ENCODE results near the gene IFNA5.

IFNA5 gene

DNA sequence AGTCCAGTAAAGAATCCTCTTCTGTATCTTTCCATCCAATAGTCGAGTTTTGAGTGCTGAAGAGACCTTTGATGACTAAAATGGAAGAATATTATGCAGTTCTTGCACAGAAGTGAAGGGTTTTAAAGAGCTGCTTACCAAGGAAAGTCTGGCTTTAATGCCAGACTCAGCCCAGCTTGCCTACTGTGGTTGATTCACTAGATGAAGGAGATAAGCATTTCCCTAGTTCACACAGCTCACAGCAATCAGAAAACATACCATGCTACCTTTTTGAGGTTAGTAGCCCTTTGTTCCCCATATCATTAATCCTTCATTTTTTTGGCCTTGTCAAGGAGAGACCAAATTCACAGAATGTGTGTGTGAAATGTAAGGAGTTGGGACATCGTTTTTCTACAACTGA lies 15.3 kb downstream of the IFNA5 start:
- DNase-seq, result no peak

DNA sequence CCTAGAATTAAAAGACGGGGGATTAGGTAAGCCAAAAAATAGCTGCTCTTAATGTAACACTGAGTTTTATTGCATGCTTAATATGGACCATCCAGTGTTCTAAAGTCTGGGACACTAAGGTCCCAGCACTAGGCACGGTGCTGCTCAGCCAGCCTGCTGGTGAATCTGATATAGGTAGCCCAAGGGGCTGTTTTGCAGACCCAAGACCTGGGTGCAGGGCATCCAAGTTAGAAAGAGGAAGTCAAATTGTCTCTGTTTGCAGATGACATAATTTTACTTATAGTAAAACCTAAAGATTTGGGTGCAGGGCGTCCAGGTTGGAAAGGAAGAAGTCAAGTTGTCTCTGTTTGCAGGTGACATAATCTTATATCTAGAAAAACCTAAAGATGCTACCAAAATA lies 17.8 kb downstream of the IFNA5 start:
- DNase-seq, result no peak

DNA sequence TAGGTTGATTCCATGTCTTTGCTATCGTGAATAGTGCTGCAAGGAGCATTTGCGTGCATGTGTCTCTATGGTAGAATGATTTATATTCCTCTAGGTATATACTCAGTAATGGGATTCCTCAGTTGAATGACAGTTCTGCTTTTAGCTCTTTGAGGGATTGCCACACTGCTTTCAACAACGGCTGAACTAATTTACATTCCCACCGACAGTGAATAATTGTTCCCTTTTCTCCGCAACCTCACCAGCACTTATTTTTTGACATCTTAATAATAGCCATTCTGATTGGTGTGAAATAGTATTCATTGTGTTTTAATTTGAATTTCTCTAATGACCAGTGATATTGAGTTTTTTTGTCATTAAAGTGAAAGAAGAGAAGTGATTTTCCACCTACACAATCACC lies 18.5 kb downstream of the IFNA5 start:
- no peak for DNase-seq

- no peak for DNase-seq
Measured at GRCh38 chr9:21286099-21286498, 19.0 kb downstream of the IFNA5 start.

- DNase-seq, result no peak
Measured at GRCh38 chr9:21281275-21281674, 23.8 kb downstream of the IFNA5 start.

DNA sequence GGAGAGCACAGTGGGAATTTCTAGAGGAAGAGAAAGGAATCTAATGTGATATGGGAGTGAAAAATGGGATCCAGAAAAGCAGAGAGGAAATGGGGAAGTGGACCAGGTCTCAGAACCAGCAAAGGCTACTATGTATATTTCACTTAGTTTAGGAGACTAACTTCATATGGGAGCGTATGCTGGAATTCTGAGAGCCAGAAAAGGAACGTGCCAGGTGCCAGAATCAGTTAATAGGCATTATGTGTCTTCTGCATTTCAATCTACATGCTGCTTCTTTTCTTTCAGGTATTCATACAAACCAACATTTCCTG lies 36.8 kb downstream of the IFNA5 start:
- no peak for DNase-seq

- DNase-seq, result no peak
Measured at GRCh38 chr9:21267485-21268346, 37.4 kb downstream of the IFNA5 start.

DNA sequence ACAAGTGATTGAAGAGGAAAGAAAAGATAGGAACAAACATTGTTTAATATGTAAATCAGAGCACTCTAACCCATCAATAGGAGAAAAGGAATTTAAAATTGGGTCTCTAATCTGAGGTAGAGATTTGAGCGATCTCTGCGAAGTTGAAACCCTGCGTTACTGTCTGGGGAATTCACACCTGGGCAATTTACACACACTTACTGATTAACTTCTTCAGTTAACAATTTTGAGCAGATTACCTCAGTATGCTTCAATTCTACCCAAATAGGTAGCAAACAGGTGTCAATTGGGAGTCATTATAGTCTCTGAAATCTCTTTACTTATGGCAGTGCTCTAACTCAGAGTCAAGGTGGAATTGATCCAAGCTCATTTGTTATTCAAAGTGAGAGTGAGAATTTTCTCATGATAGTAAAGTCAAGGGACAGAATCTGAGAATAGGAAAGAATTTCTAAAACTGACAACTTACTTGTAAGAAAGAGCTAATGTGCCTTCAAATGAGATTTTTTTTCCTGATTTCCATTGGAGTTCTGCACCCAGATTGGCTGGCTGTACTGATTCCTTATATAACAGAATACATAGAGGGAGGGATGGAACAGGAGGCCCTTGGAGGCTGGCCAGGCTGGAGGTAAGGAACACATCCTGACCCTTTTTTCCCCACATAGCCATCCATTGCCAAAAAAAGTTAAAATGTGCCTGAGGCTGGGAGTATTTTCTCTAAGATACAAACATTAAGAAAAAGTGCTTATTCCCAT lies 38.2 kb downstream of the IFNA5 start:
- DNase-seq, result no peak

- DNase-seq, result no peak
Measured at GRCh38 chr9:21265421-21266189, 39.5 kb downstream of the IFNA5 start.

GRCh38 chr9:21255538-21256212 lies 49.4 kb downstream of the IFNA5 start:
- no peak for DNase-seq
